ENCODE results near the gene SLC38A9. TPM values are rescaled to one million over a fixed set of nuclear protein-coding genes. Genes with fewer than 3 reads are reported as not detected.
"Not testable (repeated sequence)": the region's sequence is repeated elsewhere in the genome, so short reads cannot be mapped to it uniquely, and the experiment has no call there.

Gene SLC38A9
- total RNA-seq, 2 experiments from 2014 or later: 9.2 to 10.1 TPM

GRCh38 chr5:55701462-55702103 lies 10.5 kb downstream of the SLC38A9 start:
- peaks cover 1% of the 10 kb centered on the region for H3K36me3 Mint-ChIP-seq (ENCODE audit: low read depth)
- CTCF ChIA-PET: interaction anchor here (0.9 to 1.6 kb wide), 2 partner anchors 10 to 296 kb away, joined by 4 read pairs; no protein-coding TSS in a partner anchor
- no peaks in the 10 kb centered on the region for H3K9me3 Mint-ChIP-seq
- peaks cover 17% of the 10 kb centered on the region for H3K4me1 Mint-ChIP-seq (ENCODE audit: low read depth)
- no peak overlapping the region for H3K27ac Mint-ChIP-seq
- no peak overlapping the region for H3K4me3 Mint-ChIP-seq
- no peak for DNase-seq
- intact Hi-C loops (cut with micrococcal nuclease): no loop called here
- H3K27me3 Mint-ChIP-seq (ENCODE audit: low read depth): no peaks in the 10 kb centered on the region

DNA sequence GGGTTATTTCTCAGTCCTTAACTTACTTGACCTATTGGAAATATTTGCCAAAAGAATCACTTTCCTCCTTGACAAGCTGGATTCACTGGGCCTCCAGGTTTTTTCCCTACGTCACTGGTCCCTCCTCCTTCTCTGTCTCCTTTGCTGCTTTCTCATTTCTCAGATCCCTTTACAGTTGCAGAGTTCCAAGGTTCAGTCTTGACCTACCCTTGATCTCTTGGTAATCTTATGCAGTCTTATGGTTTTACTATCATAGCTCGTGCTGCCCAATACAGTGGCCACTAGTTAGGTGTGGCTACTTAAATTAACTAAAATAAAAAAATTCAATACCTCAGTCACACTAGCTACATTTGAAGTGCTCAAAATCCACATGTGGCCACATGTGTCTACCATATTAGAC lies 11.4 kb downstream of the SLC38A9 start:
- no peaks in the 10 kb centered on the region for H3K9me3 Mint-ChIP-seq
- H3K4me1 Mint-ChIP-seq (ENCODE audit: low read depth): peaks cover 12% of the 10 kb centered on the region
- intact Hi-C loops (cut with micrococcal nuclease): no loop called here
- H3K4me3 Mint-ChIP-seq: no peak overlapping the region
- no peaks in the 10 kb centered on the region for H3K27me3 Mint-ChIP-seq (ENCODE audit: low read depth)
- H3K36me3 Mint-ChIP-seq (ENCODE audit: low read depth): peaks cover 1% of the 10 kb centered on the region
- CTCF ChIA-PET: interaction anchor here (0.7 to 1.6 kb wide), 3 partner anchors 9 to 295 kb away, joined by 3 to 4 read pairs (median 4); no protein-coding TSS in a partner anchor
- no peak overlapping the region for H3K27ac Mint-ChIP-seq
- no peak for DNase-seq

GRCh38 chr5:55699041-55699688 lies 13.0 kb downstream of the SLC38A9 start:
- DNase-seq: no peak
- no peaks in the 10 kb centered on the region for H3K27me3 Mint-ChIP-seq (ENCODE audit: low read depth)
- H3K36me3 Mint-ChIP-seq (ENCODE audit: low read depth): peaks cover 7% of the 10 kb centered on the region
- CTCF ChIA-PET: interaction anchor here (1.3 to 1.5 kb wide), 2 partner anchors 9 to 293 kb away, joined by 4 to 7 read pairs; no protein-coding TSS in a partner anchor
- no peaks in the 10 kb centered on the region for H3K9me3 Mint-ChIP-seq
- H3K27ac Mint-ChIP-seq: no peak overlapping the region
- no peak overlapping the region for H3K4me3 Mint-ChIP-seq
- intact Hi-C loops (cut with micrococcal nuclease): no loop called here
- peaks cover 10% of the 10 kb centered on the region for H3K4me1 Mint-ChIP-seq (ENCODE audit: low read depth)

DNA sequence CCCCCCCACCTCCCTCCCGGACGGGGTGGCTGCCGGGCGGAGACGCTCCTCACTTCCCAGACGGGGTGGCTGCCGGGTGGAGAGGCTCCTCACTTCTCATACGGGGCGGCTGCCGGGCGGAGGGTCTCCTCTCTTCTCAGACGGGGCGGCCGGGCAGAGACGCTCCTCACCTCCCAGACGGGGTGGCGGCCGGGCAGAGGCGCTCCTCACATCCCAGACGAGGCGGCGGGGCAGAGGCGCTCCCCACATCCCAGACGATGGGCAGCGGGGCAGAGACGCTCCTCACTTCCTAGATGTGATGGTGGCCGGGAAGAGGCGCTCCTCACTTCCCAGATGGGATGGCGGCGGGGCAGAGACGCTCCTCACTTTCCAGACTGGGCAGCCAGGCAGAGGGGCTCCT lies 15.4 kb downstream of the SLC38A9 start:
- DNase-seq; H3K4me1 Mint-ChIP-seq (ENCODE audit: low read depth); H3K9me3 Mint-ChIP-seq; CTCF ChIA-PET; H3K27ac Mint-ChIP-seq; intact Hi-C loops (cut with micrococcal nuclease); H3K36me3 Mint-ChIP-seq (ENCODE audit: low read depth); H3K27me3 Mint-ChIP-seq (ENCODE audit: low read depth); H3K4me3 Mint-ChIP-seq: not testable (repeated sequence)

- Mint-ChIP-seq H3K27me3 (ENCODE audit: low read depth) (no peaks in the 10 kb centered on the region), H3K4me3 (no peak overlapping the region), H3K4me1 (ENCODE audit: low read depth) (peaks cover 9% of the 10 kb centered on the region), H3K9me3 (no peaks in the 10 kb centered on the region), H3K27ac (no peak overlapping the region), H3K36me3 (ENCODE audit: low read depth) (peaks cover 6% of the 10 kb centered on the region)
- DNase-seq: no peak
- intact Hi-C loops (cut with micrococcal nuclease): loop anchor here (1.0 kb wide), 1 partner anchor 468 kb away; no protein-coding TSS in a partner anchor
- CTCF ChIA-PET: interaction anchor here (0.6 to 0.7 kb wide), 2 partner anchors 11 to 226 kb away, joined by 3 read pairs; no protein-coding TSS in a partner anchor
Measured at GRCh38 chr5:55694152-55694830, 17.8 kb downstream of the SLC38A9 start.

DNA sequence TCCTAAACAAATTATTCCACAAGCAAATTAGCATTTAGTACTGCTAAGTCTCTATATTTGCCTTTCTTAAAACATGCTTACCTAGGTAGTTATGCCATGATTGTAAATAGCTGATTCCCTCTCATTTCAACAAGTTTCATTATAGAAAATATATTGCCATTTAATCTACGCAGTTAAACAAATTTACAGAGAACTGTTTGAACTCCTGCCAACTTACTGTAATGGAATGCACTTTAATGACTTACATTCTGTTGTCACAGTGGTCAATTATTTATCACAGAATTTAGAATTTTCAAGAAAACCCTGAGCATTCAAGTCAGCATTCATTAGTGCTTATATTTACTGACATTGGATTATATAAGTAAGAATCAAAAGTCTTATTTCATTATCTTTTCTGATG lies 19.6 kb downstream of the SLC38A9 start:
- intact Hi-C loops (cut with micrococcal nuclease): loop anchor here (1.0 to 2.0 kb wide), 2 partner anchors 228 to 368 kb away; no protein-coding TSS in a partner anchor
- Mint-ChIP-seq H3K36me3 (ENCODE audit: low read depth) (peaks cover 6% of the 10 kb centered on the region), H3K9me3 (no peaks in the 10 kb centered on the region), H3K4me3 (no peak overlapping the region), H3K27me3 (ENCODE audit: low read depth) (no peaks in the 10 kb centered on the region), H3K27ac (no peak overlapping the region), H3K4me1 (ENCODE audit: low read depth) (peaks cover 3% of the 10 kb centered on the region)
- CTCF ChIA-PET: interaction anchor here (0.6 to 3.3 kb wide), 25 partner anchors 9 to 539 kb away, joined by 3 to 18 read pairs (median 4); no protein-coding TSS in a partner anchor
- no peak for DNase-seq

GRCh38 chr5:55692106-55692417 lies 20.1 kb downstream of the SLC38A9 start:
- CTCF ChIA-PET: interaction anchor here (0.6 to 3.3 kb wide), 29 partner anchors 9 to 540 kb away, joined by 3 to 18 read pairs (median 4); no protein-coding TSS in a partner anchor
- Mint-ChIP-seq H3K36me3 (ENCODE audit: low read depth) (peaks cover 6% of the 10 kb centered on the region), H3K27me3 (ENCODE audit: low read depth) (no peaks in the 10 kb centered on the region), H3K9me3 (no peaks in the 10 kb centered on the region), H3K27ac (no peak overlapping the region), H3K4me3 (no peak overlapping the region), H3K4me1 (ENCODE audit: low read depth) (peaks cover 3% of the 10 kb centered on the region)
- intact Hi-C loops (cut with micrococcal nuclease): loop anchor here (1.0 to 2.0 kb wide), 2 partner anchors 229 to 368 kb away; no protein-coding TSS in a partner anchor
- no peak for DNase-seq

DNA sequence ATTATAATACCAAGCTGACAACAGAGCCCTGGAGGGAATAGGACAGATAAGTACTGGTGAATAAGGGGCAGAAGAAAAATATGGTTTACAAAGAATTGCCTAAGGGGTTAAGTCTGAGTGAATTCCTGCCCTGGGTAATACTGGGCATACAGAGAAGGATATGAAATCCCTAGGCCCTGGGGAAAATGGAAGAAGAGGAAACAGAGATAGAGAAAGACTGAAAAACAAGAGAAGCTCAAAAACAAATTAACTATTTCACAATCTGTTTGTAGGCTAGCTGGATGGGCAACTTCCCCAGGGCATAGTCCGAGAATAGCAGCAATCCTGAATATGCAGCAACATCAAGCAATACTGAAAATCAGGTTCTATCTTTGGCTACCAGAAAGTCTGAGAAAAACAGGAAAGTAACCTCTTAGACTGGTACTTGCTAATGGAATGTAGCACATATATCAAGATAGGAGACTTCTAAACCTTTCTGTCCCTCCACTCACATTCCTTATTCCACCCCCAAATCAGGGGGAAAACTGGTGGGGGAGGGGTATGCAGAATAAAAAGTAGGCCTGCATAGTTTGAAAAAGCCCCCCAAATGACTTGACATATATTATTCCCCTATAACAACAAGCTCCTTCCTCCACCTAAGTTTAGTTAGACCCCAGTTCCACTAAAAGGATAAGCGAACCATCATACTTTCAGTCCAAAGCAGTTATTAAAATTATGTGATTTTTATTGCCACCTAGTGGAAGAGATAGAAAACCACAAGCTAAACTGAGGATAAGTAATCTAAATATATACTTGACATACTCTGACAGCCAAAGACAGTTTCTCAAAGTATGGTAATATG lies 20.6 kb downstream of the SLC38A9 start:
- Mint-ChIP-seq H3K27ac (no peak overlapping the region), H3K4me1 (ENCODE audit: low read depth) (peaks cover 3% of the 10 kb centered on the region), H3K4me3 (no peak overlapping the region), H3K9me3 (no peaks in the 10 kb centered on the region), H3K36me3 (ENCODE audit: low read depth) (peaks cover 6% of the 10 kb centered on the region), H3K27me3 (ENCODE audit: low read depth) (no peaks in the 10 kb centered on the region)
- CTCF ChIA-PET: interaction anchor here (0.6 to 3.3 kb wide), 32 partner anchors 10 to 540 kb away, joined by 3 to 18 read pairs (median 4); no protein-coding TSS in a partner anchor
- DNase-seq: no peak
- intact Hi-C loops (cut with micrococcal nuclease): loop anchor here (1.0 to 2.0 kb wide), 6 partner anchors 229 to 519 kb away; no protein-coding TSS in a partner anchor

DNA sequence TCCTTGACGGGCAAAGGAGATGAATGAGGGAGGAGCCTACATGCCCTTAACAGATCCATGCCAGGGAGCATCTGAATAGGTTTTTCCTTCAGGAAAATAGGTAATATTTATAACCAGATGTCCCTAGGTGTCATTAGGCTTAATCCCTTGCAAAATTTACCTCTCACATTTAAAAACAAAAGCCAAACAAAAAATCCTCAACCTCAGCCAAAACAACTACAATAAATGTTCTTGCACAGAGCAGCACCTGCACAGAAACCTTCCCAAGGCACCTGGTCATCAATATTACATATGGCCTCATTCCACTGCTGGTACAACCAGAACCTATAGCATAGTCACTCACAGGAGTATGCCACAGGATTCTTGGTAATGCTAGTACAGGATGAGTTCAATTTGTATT lies 30.1 kb downstream of the SLC38A9 start:
- Mint-ChIP-seq H3K27me3 (ENCODE audit: low read depth) (no peaks in the 10 kb centered on the region), H3K4me1 (ENCODE audit: low read depth) (no peaks in the 10 kb centered on the region), H3K36me3 (ENCODE audit: low read depth) (no peaks in the 10 kb centered on the region), H3K4me3 (no peak overlapping the region), H3K9me3 (no peaks in the 10 kb centered on the region), H3K27ac (no peak overlapping the region)
- CTCF ChIA-PET: no interaction called here
- DNase-seq: no peak
- intact Hi-C loops (cut with micrococcal nuclease): no loop called here

GRCh38 chr5:55681301-55681700 lies 30.8 kb downstream of the SLC38A9 start:
- no peak for DNase-seq
- H3K4me1 Mint-ChIP-seq (ENCODE audit: low read depth): no peaks in the 10 kb centered on the region
- H3K36me3 Mint-ChIP-seq (ENCODE audit: low read depth): no peaks in the 10 kb centered on the region
- no peaks in the 10 kb centered on the region for H3K27me3 Mint-ChIP-seq (ENCODE audit: low read depth)
- no peak overlapping the region for H3K4me3 Mint-ChIP-seq
- intact Hi-C loops (cut with micrococcal nuclease): no loop called here
- CTCF ChIA-PET: interaction anchor here (0.6 kb wide), 1 partner anchor 22 kb away, joined by 3 read pairs; no protein-coding TSS in a partner anchor
- no peaks in the 10 kb centered on the region for H3K9me3 Mint-ChIP-seq
- H3K27ac Mint-ChIP-seq: no peak overlapping the region

GRCh38 chr5:55680353-55680752 lies 31.8 kb downstream of the SLC38A9 start:
- no peak overlapping the region for H3K27ac Mint-ChIP-seq
- H3K4me3 Mint-ChIP-seq: no peak overlapping the region
- no peak for DNase-seq
- no peaks in the 10 kb centered on the region for H3K36me3 Mint-ChIP-seq (ENCODE audit: low read depth)
- H3K27me3 Mint-ChIP-seq (ENCODE audit: low read depth): no peaks in the 10 kb centered on the region
- H3K4me1 Mint-ChIP-seq (ENCODE audit: low read depth): no peaks in the 10 kb centered on the region
- intact Hi-C loops (cut with micrococcal nuclease): no loop called here
- H3K9me3 Mint-ChIP-seq: no peaks in the 10 kb centered on the region
- CTCF ChIA-PET: interaction anchor here (0.6 kb wide), 2 partner anchors 31 to 53 kb away, joined by 3 read pairs; no protein-coding TSS in a partner anchor
